ENCODE measurements around the gene SPIN1. TPM values are rescaled to one million over a fixed set of nuclear protein-coding genes. Genes with fewer than 3 reads are reported as not detected.
"Not testable (repeated sequence)": the region's sequence is repeated elsewhere in the genome, so short reads cannot be mapped to it uniquely, and the experiment has no call there.

SPIN1 gene
- 37.2 TPM for total RNA-seq

- peak; percentile 93 for ATAC-seq
Measured at GRCh38 chr9:88388203-88388885, at the start of gene SPIN1. TSS of gene SPIN1 (plus strand) at chr9:88388444. CDS start at chr9:88426540, 38,096 bp downstream.

- ATAC-seq = no peak
Measured at GRCh38 chr9:88339317-88339716, 48.9 kb upstream of the SPIN1 start.

- ATAC-seq = no peak
Measured at GRCh38 chr9:88342246-88342645, 46.0 kb upstream of the SPIN1 start.

- ATAC-seq = no peak
Measured at GRCh38 chr9:88344013-88344412, 44.2 kb upstream of the SPIN1 start.

GRCh38 chr9:88350354-88350753 is 37.9 kb upstream of the SPIN1 start:
- ATAC-seq = not testable (repeated sequence)

- ATAC-seq = peak; percentile 100
Measured at GRCh38 chr9:88355166-88355565, 33.1 kb upstream of the SPIN1 start.

- not testable (repeated sequence) for ATAC-seq
Measured at GRCh38 chr9:88357250-88357649, 31.0 kb upstream of the SPIN1 start.

GRCh38 chr9:88358723-88359122 is 29.5 kb upstream of the SPIN1 start:
- ATAC-seq = no peak

- no peak for ATAC-seq
Measured at GRCh38 chr9:88359974-88360373, 28.3 kb upstream of the SPIN1 start.

- no peak for ATAC-seq
Measured at GRCh38 chr9:88362681-88363080, 25.6 kb upstream of the SPIN1 start.

GRCh38 chr9:88363661-88364060 is 24.6 kb upstream of the SPIN1 start:
- ATAC-seq = no peak

- no peak for ATAC-seq
Measured at GRCh38 chr9:88364706-88365105, 23.5 kb upstream of the SPIN1 start.

- ATAC-seq = no peak
Measured at GRCh38 chr9:88370346-88370745, 17.9 kb upstream of the SPIN1 start.

- no peak for ATAC-seq
Measured at GRCh38 chr9:88372103-88372654, 16.1 kb upstream of the SPIN1 start.

- no peak for ATAC-seq
Measured at GRCh38 chr9:88373045-88373444, 15.2 kb upstream of the SPIN1 start.

- no peak for ATAC-seq
Measured at GRCh38 chr9:88378317-88378716, 9.9 kb upstream of the SPIN1 start.

- ATAC-seq = no peak
Measured at GRCh38 chr9:88379352-88379751, 8.9 kb upstream of the SPIN1 start.

- no peak for ATAC-seq
Measured at GRCh38 chr9:88380118-88380517, 8.1 kb upstream of the SPIN1 start.

- not testable (repeated sequence) for ATAC-seq
Measured at GRCh38 chr9:88381322-88381721, 6.9 kb upstream of the SPIN1 start.

- ATAC-seq = no peak
Measured at GRCh38 chr9:88383176-88383575, 5.1 kb upstream of the SPIN1 start.

- not testable (repeated sequence) for ATAC-seq
Measured at GRCh38 chr9:88386137-88386536, 2.1 kb upstream of the SPIN1 start.

GRCh38 chr9:88387036-88387551 is 1.1 kb upstream of the SPIN1 start:
- peak; percentile 3 for ATAC-seq

- ATAC-seq = peak; percentile 65
Measured at GRCh38 chr9:88387552-88388202, 567 bp upstream of the SPIN1 start.
